Pancreas (tissue), 10 donors: ENCODE results near the gene NOL8. TPM values are rescaled to one million over a fixed set of nuclear protein-coding genes. Genes with fewer than 3 reads are reported as not detected.

Experiments
- ATAC-seq, 4 donors: fragments of 200-7000 bp; cut with Tn5 transposase; one replicate each; pipeline versions ENCODE4 v1.8.0 to v1.9.1; 2020; ENCODE audit warnings: mild to moderate bottlenecking in 4 of 4, moderate library complexity in 4 of 4
- DNase-seq, 6 donors: peaks; one replicate each; pipeline ENCODE4 v3.0.0-alpha.2; 2020
- FAIRE-seq: peaks from 2 replicates; lab custom pipeline; 2012; peaks lifted over from hg19 to GRCh38; lab: Jason Lieb, UNC
- H3K27ac ChIP-seq, 4 donors: fragments of 200-600 bp; sonication (generic); 1 replicate in 3 of 4; 2 replicates in 1 of 4; pipeline versions ENCODE4 v1.5.0 to v1.8.0; 2020
- H3K27me3 ChIP-seq, 4 donors: fragments of 200-600 bp; one replicate each; pipeline ENCODE4 v1.8.0; 2021
- H3K36me3 ChIP-seq, 3 donors: fragments of 200-600 bp; sonication (generic) in 1 of 3; one replicate each; pipeline versions ENCODE4 v1.5.0 to v1.8.0; 2020 to 2021
- H3K4me1 ChIP-seq, 3 donors: fragments of 200-600 bp; one replicate each; pipeline ENCODE4 v1.8.0; 2021
- H3K4me3 ChIP-seq, 4 donors: fragments of 200-600 bp; sonication (generic) in 2 of 4; one replicate each; pipeline versions ENCODE4 v1.5.0 to v1.8.0; 2020 to 2021
- H3K9me3 ChIP-seq, 4 donors: fragments of 200-600 bp; one replicate each; pipeline ENCODE4 v1.8.0; 2021
- CTCF ChIP-seq, 4 donors: fragments of 200-600 bp; sonication (generic) in 3 of 4; IDR thresholded peaks; one replicate each; pipeline versions ENCODE4 v1.5.0 to v1.8.0; 2021; ENCODE audit warnings: antibody characterized with exemption in 4 of 4
- WGBS, 2 donors: extraction: QIAGEN DNeasy Blood & Tissue Kit; methylation state at CpG; one replicate each; pipeline ENCODE4 v1.1.7; 2013; 5-methylcytosine and 5-hydroxymethylcytosine counted together
- intact Hi-C, 3 donors: fragments of 100-400 bp; cut with DNase I; formaldehyde crosslinking; loops; one replicate each; pipeline versions ENCODE4 v1.11.1 to v1.14.2; 2022
- polyA plus RNA-seq, 2 donors: library from polyadenylated mRNA; stranded (reverse); fragments of 200-250 nt; gene quantifications; one replicate each; pipeline ENCODE4 v1.2.3, GENCODE V29; 2013
- total RNA-seq, 6 donors: library from RNA; stranded (reverse); fragmentation: NEBNext Ultra II Directional in 4 of 6; extraction: Animal tissue kit (Norgen Biotek cat#: 25700) in 4 of 6; gene quantifications; one replicate each; pipeline versions ENCODE4 v1.2.1 to v1.2.4, GENCODE V29; 2021 to 2023
- donor health status: healthy with polysubstance abuse.
- donor health status: DM: no; HTN: no; CAD: no; lungs with moderate emphysema.
- donor health status: DM: no; HTN: no; CAD: no.
- donor health status: control.
- donor health status: control.
- donor health status: Bipolar disorder and iron deficiency.
- donor health status: DM: yes; HTN: yes; CAD: no.
- donor health status: DM: no; HTN: no; CAD: no.
- donor health status: DM: no; HTN: no; CAD: no.
- donor health status: DM: yes; HTN: yes; CAD: no.

Gene NOL8
- total and polyA plus RNA-seq, 8 donors: 9.7 to 20.6 (median 14.9) TPM

GRCh38 chr9:92327283-92327850, 2.2 kb upstream of the NOL8 start:
- no peak for TF ChIP-seq CTCF (IDR thresholded peaks at IDR 0.05)
- H3K36me3 ChIP-seq: peaks cover 0 to 3% (median 0%) of the 10 kb centered on the region in 3 donors
- H3K27me3 ChIP-seq: no peaks in the 10 kb centered on the region
- H3K4me3 ChIP-seq: no peak overlapping the region
- no peak overlapping the region for H3K27ac ChIP-seq
- ATAC-seq (no peak), DNase-seq (no peak), FAIRE-seq (no peak)
- WGBS, 2 donors: 71 to 72% methylated on average over 2 of the region's 2 CpGs
- no peaks in the 10 kb centered on the region for H3K9me3 ChIP-seq
- H3K4me1 ChIP-seq: peaks cover 0 to 16% (median 8%) of the 10 kb centered on the region in 3 donors
- intact Hi-C loops: no loop called here

- Histone ChIP-seq H3K4me1 (peaks cover 0 to 16% (median 8%) of the 10 kb centered on the region in 3 donors), H3K9me3 (no peaks in the 10 kb centered on the region), H3K36me3 (peaks cover 0 to 3% (median 0%) of the 10 kb centered on the region in 3 donors), H3K27me3 (no peaks in the 10 kb centered on the region), H3K4me3 (peak overlapping the region; percentile 61 to 84 (median 74)), H3K27ac (peak overlapping the region; percentile 96 to 98 (median 97))
- ATAC-seq (peak in 1 of 4 donors; percentile 5), FAIRE-seq (no peak), DNase-seq (peak in 2 of 6 donors; percentile 15 to 86)
- WGBS, 2 donors: 0 to 1% methylated on average over 30 of the region's 30 CpGs
- TF ChIP-seq CTCF (IDR thresholded peaks at IDR 0.05): no peak
- intact Hi-C loops: no loop called here
These were observed 896 bp upstream of the NOL8 start for GRCh38 chr9:92325991-92326500.

GRCh38 chr9:92324889-92325268, 271 bp downstream of the NOL8 start:
- Histone ChIP-seq H3K27me3 (no peaks in the 10 kb centered on the region), H3K4me3 (peak overlapping the region; percentile 61 to 84 (median 74)), H3K9me3 (no peaks in the 10 kb centered on the region), H3K27ac (peak overlapping the region; percentile 96 to 98 (median 97)), H3K36me3 (peaks cover 0 to 3% (median 0%) of the 10 kb centered on the region in 3 donors), H3K4me1 (peaks cover 0 to 16% (median 8%) of the 10 kb centered on the region in 3 donors)
- ATAC-seq (peak; percentile 44 to 77 (median 57)), FAIRE-seq (no peak), DNase-seq (no peak)
- intact Hi-C loops: no loop called here
- no peak for TF ChIP-seq CTCF (IDR thresholded peaks at IDR 0.05)
- WGBS, 2 donors: 0% methylated on average over 12 of the region's 12 CpGs

- Histone ChIP-seq H3K36me3 (peaks cover 0 to 4% (median 3%) of the 10 kb centered on the region in 3 donors), H3K27ac (peak overlapping the region in 1 of 4 donors; percentile 97), H3K4me3 (peak overlapping the region; percentile 61 to 84 (median 74)), H3K27me3 (no peaks in the 10 kb centered on the region), H3K4me1 (peaks cover 0 to 16% (median 8%) of the 10 kb centered on the region in 3 donors), H3K9me3 (no peaks in the 10 kb centered on the region)
- FAIRE-seq: no peak
- no peak for ATAC-seq
- 5 to 10% methylated on average over 2 of the region's 2 CpGs for WGBS, 2 donors
- DNase-seq: no peak
- no peak for TF ChIP-seq CTCF (IDR thresholded peaks at IDR 0.05)
- intact Hi-C loops: no loop called here
These were observed 719 bp downstream of the NOL8 start for GRCh38 chr9:92324431-92324830.

GRCh38 chr9:92315456-92315855, 9.7 kb downstream of the NOL8 start:
- no peak for TF ChIP-seq CTCF (IDR thresholded peaks at IDR 0.05)
- WGBS, 2 donors: 94 to 96% methylated on average over 5 of the region's 5 CpGs
- intact Hi-C loops: loop anchor here in 1 of 3 donors (10.0 kb wide), 1 partner anchor 51 kb away; no protein-coding TSS in a partner anchor
- ATAC-seq (no peak), DNase-seq (no peak), FAIRE-seq (no peak)
- no peak overlapping the region for H3K27ac ChIP-seq
- H3K4me1 ChIP-seq: no peaks in the 10 kb centered on the region
- peaks cover 0 to 43% (median 13%) of the 10 kb centered on the region in 3 donors for H3K36me3 ChIP-seq
- no peaks in the 10 kb centered on the region for H3K9me3 ChIP-seq
- H3K4me3 ChIP-seq: no peak overlapping the region
- no peaks in the 10 kb centered on the region for H3K27me3 ChIP-seq
